Frontal cortex (tissue), 4 donors: Measurements from ENCODE around the gene CSTB. TPM values are rescaled to one million over a fixed set of nuclear protein-coding genes. Genes with fewer than 3 reads are reported as not detected.

Experiments used
- DNase-seq, 2 donors: peaks; one replicate each; pipeline ENCODE4 v3.0.0; 2012; ENCODE audit warnings: low spot score in 2 of 2
- FAIRE-seq: peaks from 2 replicates; lab custom pipeline; 2012; peaks lifted over from hg19 to GRCh38; lab: Jason Lieb, UNC
- total RNA-seq: library from RNA; depleted of rRNA; stranded (reverse); fragments of >200 nt; gene quantifications from one replicate; pipeline ENCODE4 v1.2.3, GENCODE V29; 2014
- donor health status: control.
- donor health status: control.
- donor health status: control.

The CSTB gene
- total RNA-seq, 1 donor from 2014 or later: 6.5 TPM

DNA sequence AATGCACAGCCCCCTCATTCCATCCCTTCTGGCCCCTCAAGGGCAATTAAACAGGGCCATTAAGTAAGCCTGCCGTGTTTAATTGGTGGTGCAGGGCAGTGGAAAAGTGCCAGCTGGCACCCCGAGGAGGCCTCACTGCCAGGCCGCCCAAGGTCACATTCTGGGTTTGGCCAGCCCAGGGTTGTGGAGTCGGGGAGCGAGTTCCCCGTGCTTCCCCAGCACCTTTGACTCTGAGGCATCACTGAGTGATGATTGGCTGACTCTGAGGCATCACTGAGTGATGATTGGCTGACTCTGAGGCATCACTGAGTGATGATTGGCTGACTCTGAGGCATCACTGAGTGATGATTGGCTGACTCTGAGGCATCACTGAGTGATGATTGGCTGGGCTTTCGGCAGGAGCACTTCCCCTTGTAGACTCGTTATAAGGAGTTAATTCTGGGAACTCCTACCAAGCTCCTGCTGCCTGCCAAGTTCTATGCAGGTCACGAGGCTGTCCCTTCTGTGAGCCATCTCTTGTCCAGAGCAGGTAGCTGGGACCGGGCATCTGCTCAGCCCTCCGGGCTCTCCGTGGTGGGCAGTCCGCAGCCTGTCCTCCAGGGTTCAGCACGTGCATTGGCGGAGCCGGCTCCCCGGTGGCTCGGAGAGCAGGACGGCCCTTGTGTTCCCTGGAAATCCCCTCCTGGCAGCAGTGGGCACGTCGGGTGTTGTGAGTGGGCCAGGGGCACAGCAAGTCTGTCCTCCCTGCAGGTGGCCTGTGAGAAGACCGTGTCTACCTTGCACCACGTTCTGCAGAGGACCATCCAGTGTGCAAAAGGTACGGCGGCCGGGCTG, 20.9 kb downstream of the CSTB start:
- DNase-seq (no peak), FAIRE-seq (no peak)

DNA sequence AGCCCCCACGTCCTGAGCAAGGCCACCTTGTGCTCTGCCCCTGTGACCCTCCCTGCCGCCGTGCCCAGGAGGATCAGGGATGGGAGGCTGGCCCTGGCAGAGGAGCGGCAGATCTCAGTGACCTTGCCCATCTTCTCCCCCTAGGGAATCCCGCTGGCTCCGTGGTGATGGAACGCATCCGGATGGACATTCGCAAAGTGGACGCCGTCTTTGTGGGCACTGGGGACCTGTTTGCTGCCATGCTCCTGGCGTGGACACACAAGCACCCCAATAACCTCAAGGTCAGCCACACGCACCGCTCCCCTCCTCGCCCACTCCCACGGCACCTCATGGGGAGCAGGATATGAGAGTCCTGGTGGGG, 22.7 kb downstream of the CSTB start:
- FAIRE-seq (no peak), DNase-seq (no peak)

DNA sequence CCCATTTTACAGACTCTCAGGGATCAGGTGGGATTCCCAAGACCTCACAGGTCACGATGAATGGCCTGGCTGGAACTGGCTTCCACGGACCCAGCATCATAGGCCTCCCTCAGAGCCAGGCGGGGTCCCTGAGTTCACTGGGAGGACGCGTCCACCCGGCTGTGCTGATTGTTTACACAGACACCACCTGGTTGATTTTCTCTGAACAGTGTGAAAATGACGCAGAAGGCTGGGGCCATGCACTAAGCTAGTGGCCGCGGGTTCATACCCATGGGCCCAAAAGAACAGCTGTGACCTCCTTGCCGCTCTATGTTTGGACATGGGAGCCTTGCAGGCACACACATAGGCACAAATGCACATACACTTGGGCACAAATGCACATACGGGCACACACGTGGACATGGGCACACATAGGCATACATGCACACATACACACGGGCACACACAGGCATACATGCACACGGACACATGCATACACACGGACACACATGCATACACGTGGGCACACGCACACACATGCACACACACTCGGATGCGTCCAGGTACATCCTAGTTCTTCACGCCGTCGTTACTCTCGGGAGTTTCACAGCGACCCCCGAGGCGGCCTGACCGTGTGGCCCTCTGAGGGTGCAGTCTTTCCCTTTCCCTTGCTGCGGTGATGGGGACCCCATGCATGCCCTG, 23.2 kb downstream of the CSTB start:
- FAIRE-seq (no peak), DNase-seq (no peak)

DNA sequence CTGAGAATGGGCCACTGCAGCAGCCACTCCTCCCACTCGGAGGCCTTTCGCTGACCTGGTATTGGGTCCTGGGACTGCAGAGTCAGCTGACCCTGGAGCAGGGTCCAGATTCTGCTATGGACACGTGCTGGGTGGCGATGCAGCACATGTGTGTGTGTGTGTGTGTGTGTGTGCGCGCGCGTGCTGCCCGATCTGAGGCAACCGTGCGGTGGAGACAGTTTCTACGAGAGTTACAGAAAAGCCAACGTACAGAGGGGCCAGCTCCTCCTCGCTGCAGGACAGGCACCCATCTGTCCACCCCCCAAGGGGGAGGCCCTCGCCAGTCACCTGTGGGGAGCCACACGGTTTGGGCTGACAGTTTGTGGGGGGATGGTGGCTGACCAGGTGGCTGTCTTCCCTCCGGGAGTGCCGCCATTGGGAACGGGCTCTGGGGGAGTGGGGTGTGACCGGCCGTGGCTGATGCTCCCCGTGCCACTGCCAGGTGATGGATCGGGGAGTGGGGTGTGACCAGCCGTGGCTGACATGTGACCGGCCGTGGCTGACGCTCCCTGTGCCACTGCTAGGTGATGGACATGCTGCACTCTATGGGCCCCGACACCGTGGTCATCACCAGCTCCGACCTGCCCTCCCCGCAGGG, 24.0 kb downstream of the CSTB start:
- FAIRE-seq: no peak
- DNase-seq: no peak

DNA sequence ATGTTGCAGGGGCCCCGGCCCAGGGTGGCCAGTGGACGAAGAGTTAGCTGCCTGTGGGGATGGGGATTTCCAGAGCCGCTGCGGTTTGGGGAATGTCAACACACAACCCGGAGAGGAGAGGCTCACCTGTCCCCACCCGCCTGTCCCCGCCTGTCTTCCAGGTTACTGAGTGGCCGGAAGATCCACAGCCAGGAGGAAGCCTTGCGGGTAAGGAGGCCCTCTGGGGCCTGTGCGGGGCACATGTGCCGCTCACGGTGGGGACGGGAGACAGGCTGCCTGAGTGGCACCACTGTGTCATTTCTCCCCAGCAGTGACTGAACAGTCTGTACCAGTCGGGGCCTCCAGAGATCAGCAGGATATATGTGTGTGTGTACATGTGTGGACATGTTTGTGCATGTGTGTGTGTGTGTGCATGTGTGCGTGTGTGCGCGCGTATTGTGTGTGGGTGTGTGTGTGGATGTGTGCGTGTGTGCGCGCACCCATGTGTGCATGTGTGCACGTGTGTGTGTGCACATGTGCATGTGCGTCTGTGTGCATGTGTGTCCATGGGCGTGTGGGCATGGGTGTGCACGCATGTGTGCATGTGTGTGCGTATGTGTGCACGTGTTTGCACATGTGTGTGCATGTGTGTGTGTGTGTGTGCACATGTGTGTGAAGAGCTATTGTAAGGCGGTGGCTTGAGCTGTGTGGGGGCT, 25.6 kb downstream of the CSTB start:
- DNase-seq (no peak), FAIRE-seq (no peak)

DNA sequence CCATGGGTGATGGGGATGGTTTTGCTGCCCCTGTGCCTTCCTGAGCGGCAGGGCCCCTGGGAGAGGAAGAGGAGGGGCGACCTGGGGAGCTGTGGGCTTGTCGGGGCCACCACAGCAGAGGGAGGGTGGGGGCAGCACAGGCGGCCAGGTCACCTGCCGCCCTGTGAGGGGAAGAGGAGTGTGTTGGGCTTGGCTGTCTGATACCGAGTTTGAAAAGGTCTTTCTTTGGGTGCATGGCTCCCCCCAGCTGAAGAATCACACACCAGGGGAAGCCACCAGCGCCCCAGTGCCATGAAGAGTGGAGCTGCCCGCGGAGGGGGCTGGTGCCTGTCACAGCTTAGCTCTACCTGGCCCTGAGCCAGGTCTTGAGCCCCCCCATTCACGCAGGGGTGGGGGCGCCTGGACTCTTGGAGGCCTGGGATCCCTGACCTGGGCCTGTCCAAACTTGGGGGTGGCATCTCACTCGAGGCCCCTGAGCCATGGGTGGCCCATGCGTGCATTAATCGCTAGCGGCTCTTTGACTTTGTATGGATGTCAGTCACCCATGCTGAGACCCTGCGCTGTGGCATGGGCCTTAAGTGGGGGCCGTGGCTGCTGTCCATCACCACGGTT, 26.4 kb downstream of the CSTB start:
- no peak for DNase-seq
- FAIRE-seq: no peak

DNA sequence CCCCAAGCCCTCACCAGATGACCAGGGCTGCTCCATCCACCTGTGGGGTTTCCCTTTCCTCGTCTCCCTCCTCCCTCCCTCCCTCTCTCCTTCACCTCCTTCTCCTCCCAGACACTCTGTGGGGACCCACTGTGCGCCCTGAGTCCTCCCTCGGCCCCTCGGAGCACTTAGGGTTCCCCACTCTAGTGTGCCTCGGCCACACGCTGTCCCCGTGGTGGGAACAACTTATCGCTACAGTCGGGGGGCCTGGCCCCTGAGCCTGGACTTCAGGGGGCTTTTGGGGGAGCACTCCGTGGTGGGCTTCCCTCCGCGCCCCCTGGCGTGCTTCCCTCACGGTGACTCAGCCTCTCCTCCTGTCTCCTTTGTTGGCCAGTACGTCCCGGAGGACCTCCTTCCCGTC, 27.5 kb downstream of the CSTB start:
- DNase-seq (no peak), FAIRE-seq (no peak)

DNA sequence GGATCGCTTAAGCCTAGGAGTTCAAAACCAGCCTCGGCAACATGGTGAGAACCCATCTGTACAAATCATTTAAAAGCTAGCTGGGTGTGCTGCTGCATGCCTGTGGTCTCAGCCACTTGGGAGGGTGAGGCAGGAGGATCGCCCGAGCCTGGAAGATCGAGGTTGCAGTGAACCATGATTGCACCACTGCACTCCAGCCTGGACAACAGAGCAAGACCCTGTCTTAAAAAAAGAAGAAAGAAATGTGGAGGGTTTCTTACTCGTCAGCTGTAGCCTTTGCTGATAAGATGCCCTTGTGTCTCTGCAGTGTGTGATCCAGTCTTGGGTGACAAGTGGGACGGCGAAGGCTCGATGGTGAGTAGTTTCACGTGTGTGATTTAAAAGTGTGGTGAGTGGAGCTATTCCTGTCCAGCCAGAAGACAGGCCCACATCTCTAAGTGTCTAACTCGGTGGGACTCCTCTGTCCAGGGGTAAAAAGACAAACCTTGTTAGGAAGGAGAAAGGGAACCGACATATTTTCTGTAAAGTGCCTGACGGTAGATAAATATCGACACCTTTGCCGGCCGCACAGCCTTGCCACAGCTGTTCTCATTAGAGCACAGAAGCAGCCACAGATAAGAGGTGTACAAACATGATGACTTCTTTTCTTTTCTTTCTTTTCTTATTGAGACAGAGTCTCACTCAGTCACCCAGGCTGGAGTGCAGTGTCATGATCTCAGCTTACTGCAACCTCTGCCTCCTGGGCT, 30.2 kb downstream of the CSTB start:
- no peak for DNase-seq
- no peak for FAIRE-seq

DNA sequence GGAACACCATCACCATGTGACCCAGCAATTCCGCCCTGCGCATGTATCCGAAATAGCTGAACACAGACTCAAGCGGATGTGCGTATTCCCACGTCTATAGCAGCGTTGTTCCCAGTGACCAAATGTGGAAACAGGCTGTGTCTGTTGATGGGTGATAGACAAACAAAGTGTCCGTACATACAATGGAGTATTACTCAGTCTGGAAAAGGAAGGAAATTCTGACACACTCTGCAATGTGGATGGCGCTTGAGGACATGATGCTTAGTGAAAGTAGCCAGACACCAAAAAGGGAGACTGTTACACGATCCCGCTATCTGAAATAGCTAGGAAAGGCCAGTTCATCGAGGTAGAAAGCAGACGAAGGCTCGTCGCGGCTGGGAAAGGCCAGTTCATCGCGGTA, 31.4 kb downstream of the CSTB start:
- FAIRE-seq: no peak
- DNase-seq: no peak

DNA sequence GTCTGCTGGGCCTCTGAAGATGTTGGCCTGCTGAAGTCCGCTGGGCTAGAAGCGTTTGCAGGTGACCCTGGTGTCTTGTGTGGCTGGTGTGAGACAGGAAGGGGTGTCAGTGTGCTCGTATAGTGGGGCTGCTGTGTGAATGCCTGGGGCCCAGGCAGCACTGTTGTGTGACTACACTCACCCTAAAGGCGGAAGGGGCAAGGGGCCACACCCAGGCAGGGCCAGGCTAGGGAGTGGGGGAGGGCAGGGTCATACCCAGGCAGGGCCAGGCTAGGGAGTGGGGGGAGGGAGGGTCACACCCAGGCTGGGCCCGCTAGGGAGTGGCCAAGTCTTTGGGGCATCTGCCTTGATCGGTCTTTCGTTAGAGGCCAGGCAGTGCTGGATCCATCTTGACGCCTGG, 32.2 kb downstream of the CSTB start:
- FAIRE-seq: no peak

DNA sequence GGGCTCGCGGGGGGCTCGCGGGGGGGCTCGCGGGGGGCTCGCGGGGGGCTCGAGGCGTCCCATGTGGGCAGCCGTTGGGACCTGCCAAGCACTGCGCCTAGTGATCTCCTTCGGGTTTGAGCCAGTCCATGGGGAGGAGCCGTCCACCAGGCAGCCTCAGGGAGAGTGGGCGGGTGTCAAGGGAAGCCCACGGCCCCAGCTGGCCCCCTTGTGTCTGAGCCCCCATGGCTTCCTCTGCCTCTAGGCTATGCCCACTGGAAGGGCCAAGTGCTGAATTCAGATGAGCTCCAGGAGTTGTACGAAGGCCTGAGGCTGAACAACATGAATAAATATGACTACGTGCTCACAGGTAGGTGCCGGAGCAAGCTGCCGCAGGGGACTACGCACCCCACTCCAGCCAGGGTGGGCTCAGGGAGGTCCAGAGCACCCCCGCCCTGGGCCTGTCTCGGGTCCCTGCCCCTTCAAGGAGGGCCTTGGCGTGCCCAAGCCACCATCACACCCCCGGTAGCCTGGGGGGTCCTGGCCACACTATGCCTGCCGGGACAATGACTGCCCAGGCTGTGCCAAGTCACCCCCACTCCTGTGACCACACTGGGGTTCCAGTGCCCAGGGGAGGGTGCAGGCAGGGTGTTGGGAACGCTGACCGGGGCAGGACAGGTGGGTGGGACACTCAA, 34.5 kb downstream of the CSTB start:
- no peak for FAIRE-seq
- DNase-seq: no peak

More for the DNA sequence above, 32.2 kb downstream of the CSTB start:
- DNase-seq: no peak

DNA sequence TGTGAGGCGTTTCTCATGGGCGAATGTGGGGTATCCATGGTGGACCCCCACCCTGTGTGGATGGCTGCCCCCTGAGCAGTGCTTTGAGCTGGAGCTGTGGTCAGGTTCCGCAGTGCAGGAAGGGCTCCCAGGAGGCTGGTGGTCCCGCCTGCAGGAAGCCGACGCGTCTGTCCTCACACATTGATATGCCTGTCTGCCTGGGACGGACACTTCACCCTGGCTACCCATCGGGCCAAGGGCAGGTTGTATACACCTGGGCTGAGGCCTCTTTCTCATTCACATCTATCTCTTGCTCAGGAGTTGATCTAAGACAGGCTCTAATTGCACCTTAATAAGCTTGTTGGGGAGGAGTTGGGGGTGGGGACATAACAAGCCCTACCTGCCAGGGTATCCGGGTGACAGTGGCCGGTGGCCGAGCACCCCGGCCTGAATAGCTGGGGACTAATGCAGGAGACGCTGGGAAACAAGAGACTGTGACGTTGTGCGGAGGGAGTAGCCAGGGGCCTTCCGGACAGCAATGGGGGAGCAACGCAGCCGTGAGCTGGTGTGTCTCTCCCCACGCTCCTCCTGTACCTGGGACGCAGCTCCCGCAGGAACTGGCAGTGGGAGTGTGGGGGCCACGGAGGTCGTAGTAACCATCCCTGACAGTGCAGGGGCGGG, 35.5 kb downstream of the CSTB start:
- no peak for FAIRE-seq
- DNase-seq: peak; percentile 67 to 82

DNA sequence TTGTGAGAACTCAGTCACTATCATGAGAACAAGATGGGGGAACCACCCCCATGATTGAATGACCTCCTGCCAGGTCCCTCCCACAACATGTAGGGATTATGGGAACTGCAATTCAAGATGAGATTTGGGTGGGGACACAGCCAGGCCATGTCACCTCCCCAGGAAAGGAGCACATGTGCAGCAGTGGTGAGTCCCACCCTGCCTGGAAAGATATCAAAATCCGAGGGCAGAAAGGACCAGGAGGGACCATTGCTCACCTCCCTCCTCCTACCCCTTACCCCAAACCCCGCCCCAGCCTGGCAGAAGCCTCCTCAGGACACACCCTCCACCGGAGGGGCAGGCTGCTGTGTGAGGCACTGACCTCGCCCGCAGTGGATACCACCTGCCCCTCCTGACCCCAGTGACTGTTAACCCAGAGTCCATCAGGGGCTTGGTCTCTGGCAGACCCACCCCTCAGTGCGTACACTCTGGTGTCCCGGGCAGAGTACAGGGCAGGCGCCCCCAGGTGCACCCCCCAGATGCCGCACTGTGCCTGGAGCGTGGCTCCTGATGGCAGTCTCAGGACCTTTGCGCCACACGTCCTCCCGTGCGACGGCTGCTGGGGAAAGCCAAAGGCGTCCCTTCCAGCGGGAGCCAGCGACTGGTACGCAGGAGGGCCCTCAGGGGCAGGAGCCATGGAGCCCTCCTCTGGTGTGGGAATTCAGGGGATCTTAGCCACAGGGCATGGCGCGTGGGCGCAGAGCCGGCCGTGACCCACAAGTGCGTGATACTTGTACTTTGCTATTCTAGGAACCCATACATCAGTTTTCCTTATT, 36.3 kb downstream of the CSTB start:
- no peak for DNase-seq
- no peak for FAIRE-seq

DNA sequence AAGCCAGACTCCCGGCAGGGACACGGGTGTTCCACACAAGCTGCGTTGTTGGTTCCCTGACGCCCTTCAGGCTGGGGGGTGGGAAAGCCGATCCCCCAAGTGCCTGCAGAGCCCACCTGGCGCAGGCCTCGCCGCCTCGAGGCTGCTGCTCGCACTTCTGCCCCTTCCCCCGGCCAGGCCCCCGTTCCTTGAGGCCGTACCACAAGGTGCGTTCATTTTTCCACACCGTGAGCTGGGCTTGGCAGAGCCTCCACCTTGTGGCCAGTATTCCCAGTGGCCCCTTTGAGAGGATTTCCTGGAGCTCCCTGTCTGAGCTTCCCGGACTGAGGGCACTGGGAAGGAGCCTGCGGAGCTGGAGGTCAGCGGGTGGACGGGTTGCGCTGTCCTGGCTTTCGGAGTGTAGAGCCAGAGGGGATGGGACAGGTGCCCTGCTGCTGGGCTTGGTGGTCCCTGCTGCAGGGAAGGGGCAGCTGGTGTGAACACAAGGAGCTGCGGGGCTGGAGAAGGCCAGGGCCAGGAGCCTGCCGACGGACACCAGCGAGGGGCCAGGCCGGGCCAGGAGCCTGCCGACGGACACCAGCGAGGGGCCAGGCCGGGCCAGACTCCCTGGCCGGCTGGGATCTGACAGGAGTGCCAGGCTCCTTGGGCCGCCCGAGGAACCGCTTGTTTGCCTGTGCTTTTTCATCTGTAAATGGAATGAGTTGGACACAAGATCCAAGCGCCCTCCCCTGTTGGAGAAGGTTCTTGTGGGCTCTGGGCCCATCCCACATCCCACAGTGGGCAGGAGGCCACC, 38.8 kb downstream of the CSTB start:
- DNase-seq (no peak), FAIRE-seq (no peak)

DNA sequence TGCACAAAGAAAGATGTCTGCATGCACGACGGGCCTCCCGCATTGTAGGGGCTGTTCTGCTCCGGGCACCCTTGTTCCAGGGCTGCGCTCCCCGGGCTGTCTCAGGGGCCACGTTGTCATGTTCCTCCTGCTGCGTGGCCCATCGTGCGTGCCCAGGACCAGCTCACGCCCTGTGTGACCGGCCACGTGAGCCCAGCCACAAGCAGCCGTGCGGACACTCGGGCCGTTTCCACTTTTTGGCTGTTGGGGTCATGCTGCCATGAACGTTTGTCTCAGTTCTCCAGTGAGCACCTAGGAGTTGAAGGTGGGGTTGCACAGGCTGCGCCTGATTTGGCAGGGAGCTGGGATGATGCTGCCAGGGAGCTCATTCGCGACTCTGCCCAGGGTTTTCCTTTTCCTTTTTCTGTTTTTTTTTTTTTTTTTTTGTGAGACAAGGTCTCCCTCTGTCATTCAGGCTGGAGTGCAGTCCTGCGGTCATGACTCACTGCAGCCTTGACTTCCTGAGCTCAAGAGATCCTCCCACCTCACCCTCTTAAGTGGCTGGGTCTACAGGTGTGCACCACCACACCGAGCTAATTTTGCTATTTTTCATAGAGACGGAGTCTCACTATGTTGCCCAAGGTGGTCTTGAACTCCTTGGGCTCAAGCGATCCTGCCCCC, 39.8 kb downstream of the CSTB start:
- DNase-seq: no peak

More for the DNA sequence above, 39.8 kb downstream of the CSTB start:
- no peak for FAIRE-seq
